SK-N-MC (cell line): ENCODE results near the gene CHD2.

Source experiments
- EZH2 ChIP-seq: fragments of 200-600 bp; sonication (generic); IDR thresholded peaks from one replicate; pipeline ENCODE4 v1.6.1; 2017; ENCODE audit warnings: antibody characterized with exemption
- POLR2AphosphoS5 ChIP-seq: IDR thresholded peaks from 2 replicates; pipeline ENCODE4 v1.6.1; 2012; ENCODE audit warnings: mild to moderate bottlenecking, low read depth, low read length, borderline replicate concordance

DNA sequence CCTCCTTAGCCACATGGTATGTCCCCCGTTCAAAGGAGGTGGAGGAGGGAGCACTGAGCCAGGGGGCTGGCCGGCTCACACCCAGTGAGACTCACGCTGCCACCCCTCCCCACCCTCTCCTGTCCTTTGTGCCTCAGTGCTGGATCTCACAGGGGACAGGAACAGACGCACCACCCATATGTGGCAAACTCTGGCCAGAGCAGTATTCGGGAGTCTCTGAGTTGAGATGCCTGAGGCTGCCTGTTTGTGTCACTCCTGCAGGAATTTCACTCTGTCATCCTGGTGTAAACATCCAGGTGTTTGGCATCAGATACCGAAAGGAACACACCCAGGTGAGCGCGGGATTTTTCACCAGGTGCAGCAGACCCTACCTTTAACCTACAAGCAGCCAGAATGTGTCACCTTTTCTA lies 163.1 kb downstream of the CHD2 start:
- TF ChIP-seq POLR2AphosphoS5 (no peak), EZH2 (no peak)
